Measurements from ENCODE around the gene CCDC74B.
"Not testable (repeated sequence)": the region's sequence is repeated elsewhere in the genome, so short reads cannot be mapped to it uniquely, and the experiment has no call there.

The CCDC74B gene

GRCh38 chr2:130145006-130145414, at the start of gene CCDC74B:
TSS of gene CCDC74B (minus strand) at chr2:130145112. CDS start at chr2:130144996, 116 bp downstream.
- DNase-seq (ENCODE audit: low read depth, low spot score); H3K27ac ChIP-seq; H3K9ac ChIP-seq (ENCODE audit: insufficient read length); H3K9me3 ChIP-seq (ENCODE audit: low read depth, low read length); H3K36me3 ChIP-seq (ENCODE audit: insufficient read depth, low read length): not testable (repeated sequence)
- H3K4me3 ChIP-seq, result peak within 1 kb of the TSS; percentile 61

GRCh38 chr2:130193824-130194223, 48.9 kb upstream of the CCDC74B start:
- H3K9ac ChIP-seq (ENCODE audit: insufficient read length); H3K27ac ChIP-seq; H3K9me3 ChIP-seq (ENCODE audit: low read depth, low read length); DNase-seq (ENCODE audit: low read depth, low spot score); H3K4me3 ChIP-seq; H3K36me3 ChIP-seq (ENCODE audit: insufficient read depth, low read length): not testable (repeated sequence)

- not testable (repeated sequence) for H3K4me3 ChIP-seq; H3K9ac ChIP-seq (ENCODE audit: insufficient read length); H3K36me3 ChIP-seq (ENCODE audit: insufficient read depth, low read length); H3K9me3 ChIP-seq (ENCODE audit: low read depth, low read length); DNase-seq (ENCODE audit: low read depth, low spot score); H3K27ac ChIP-seq
Observed at GRCh38 chr2:130192451-130192850, 47.5 kb upstream of the CCDC74B start.

DNA sequence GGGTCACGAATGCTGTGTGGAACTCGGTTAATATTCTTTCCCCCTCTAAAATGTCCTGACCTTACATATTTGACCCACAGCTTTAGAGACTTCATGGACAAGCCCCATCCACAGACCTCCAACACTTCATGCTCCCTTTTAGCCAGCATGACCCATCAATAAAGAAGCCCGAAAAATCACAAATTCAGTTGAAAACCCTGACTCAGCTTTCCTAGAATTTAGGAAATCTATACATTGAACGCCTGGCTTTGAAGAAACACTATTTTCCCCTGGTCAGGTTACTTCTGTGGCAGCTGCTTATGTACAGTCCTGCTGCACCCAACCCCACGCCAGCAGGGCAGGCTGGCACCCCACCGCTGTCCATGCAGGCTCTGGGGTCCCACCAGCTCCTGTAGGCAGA, 46.4 kb upstream of the CCDC74B start:
- not testable (repeated sequence) for H3K4me3 ChIP-seq; H3K9ac ChIP-seq (ENCODE audit: insufficient read length); H3K27ac ChIP-seq; H3K36me3 ChIP-seq (ENCODE audit: insufficient read depth, low read length); H3K9me3 ChIP-seq (ENCODE audit: low read depth, low read length); DNase-seq (ENCODE audit: low read depth, low spot score)

DNA sequence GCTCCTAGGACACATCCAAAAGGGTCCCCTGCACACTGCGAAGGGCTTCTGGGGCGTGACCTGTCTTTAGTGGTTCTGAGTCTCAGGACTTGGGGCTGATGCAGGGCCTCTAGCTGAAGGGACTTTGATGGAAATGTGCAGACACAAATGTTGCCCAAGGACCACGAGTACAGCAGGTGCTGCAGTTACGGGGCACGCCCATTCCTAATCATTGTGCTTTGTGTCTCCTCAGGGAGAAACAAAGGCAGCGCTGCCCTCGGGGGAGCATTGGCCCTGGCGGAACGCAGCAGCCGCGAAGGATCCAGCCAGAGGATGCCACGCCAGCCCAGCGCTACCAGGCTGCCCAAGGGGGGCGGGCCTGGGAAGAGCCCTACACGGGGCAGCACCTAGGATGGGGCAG, 45.3 kb upstream of the CCDC74B start:
- DNase-seq (ENCODE audit: low read depth, low spot score), result no peak
- Histone ChIP-seq H3K36me3 (ENCODE audit: insufficient read depth, low read length) (no peaks in the 10 kb centered on the region; the same call in 1 of the 2 replicates), H3K9me3 (ENCODE audit: low read depth, low read length) (no peaks in the 10 kb centered on the region), H3K9ac (ENCODE audit: insufficient read length) (no peak overlapping the region), H3K4me3 (no peak overlapping the region), H3K27ac (no peak overlapping the region)
- TF ChIP-seq EZH2 (IDR thresholded peaks at IDR 0.05), result no peak
- TF ChIP-seq FOXP2 (optimal IDR thresholded peaks at IDR 0.05; ENCODE audit: control extremely low read depth, extremely low read length, insufficient read depth), result no peak
- TF ChIP-seq POLR2AphosphoS5 (IDR thresholded peaks at IDR 0.05; ENCODE audit: borderline replicate concordance, low read depth, low read length), result no peak; the same call in 1 of the 2 replicates

DNA sequence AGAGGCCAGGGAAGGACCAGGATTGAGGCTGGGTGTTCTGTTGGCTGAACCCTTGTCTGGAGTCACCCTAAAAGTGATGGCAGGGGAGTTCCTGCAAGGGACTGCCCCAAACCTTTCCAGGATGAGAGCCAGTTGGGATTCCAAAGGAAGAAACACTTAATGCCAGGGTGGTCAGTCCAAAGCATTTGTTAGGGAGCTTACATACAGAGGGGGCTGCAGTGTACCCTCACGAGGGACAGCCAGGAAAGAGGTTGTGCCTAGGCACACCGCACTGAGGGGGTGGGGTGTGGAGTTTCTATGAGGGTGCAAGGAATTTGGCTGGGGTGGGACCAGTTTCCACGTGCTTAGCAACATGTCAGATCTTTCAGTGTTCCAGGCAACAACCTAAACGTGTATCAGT, 44.0 kb upstream of the CCDC74B start:
- not testable (repeated sequence) for H3K9me3 ChIP-seq (ENCODE audit: low read depth, low read length); H3K4me3 ChIP-seq; H3K9ac ChIP-seq (ENCODE audit: insufficient read length); H3K36me3 ChIP-seq (ENCODE audit: insufficient read depth, low read length); DNase-seq (ENCODE audit: low read depth, low spot score); H3K27ac ChIP-seq

DNA sequence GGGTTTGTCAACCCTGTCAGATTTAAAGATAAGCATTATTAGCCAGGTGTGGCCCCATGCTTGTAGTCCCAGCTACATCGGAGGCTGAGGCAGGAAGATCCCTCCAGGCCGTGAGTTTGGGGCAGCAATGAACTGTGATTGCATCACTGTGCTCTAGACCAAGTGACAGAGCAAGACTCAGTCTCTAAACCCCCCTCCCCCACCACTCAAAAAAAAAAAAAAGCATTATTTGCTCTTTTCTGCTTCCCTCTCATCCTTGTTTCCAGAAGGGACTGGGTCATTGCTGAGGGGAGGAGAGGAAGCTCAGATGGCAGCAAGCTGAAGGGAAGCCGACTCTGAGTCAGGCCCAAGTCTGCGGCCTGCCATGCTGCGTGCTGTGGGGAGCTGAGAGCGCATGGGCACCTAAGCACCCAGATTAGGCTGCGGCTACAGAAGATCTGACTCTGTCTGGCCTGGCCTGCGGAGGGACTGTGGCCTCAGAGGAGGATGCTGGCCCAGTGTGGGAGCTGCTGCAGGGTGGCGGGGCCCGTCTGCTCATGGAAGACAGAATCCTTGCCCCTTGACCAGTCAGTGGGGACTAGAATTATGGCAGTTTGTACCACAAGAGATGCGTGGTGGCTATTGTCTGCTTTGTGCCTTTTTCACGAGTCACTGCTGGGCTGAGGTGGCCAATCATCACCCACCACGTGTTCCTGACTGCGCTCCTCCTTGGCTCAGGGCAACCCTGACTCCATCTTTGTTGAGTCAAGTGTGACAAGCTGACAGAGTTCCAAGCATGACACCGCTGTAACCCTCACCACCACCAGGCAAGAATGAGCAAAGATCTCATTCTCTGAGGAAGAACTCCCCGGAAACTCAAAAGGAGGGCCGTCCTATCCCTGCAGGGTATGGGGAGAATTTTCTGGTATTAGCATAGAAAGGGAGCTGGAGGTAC, 43.2 kb upstream of the CCDC74B start:
- not testable (repeated sequence) for H3K4me3 ChIP-seq; H3K9me3 ChIP-seq (ENCODE audit: low read depth, low read length); H3K36me3 ChIP-seq (ENCODE audit: insufficient read depth, low read length); H3K27ac ChIP-seq; DNase-seq (ENCODE audit: low read depth, low spot score); H3K9ac ChIP-seq (ENCODE audit: insufficient read length)

GRCh38 chr2:130187268-130187667, 42.4 kb upstream of the CCDC74B start:
- TF ChIP-seq EZH2 (IDR thresholded peaks at IDR 0.05), result no peak
- no peak for TF ChIP-seq FOXP2 (optimal IDR thresholded peaks at IDR 0.05; ENCODE audit: control extremely low read depth, extremely low read length, insufficient read depth)
- no peak for TF ChIP-seq POLR2AphosphoS5 (IDR thresholded peaks at IDR 0.05; ENCODE audit: borderline replicate concordance, low read depth, low read length)
- DNase-seq (ENCODE audit: low read depth, low spot score), result no peak
- H3K36me3 ChIP-seq (ENCODE audit: insufficient read depth, low read length), result peaks cover 2% of the 10 kb centered on the region; the same call in 1 of the 2 replicates
- H3K9ac ChIP-seq (ENCODE audit: insufficient read length), result no peak overlapping the region
- H3K9me3 ChIP-seq (ENCODE audit: low read depth, low read length), result no peaks in the 10 kb centered on the region
- H3K27ac ChIP-seq, result no peak overlapping the region
- H3K4me3 ChIP-seq, result no peak overlapping the region

- no peak overlapping the region for H3K9ac ChIP-seq (ENCODE audit: insufficient read length)
- no peak overlapping the region for H3K27ac ChIP-seq
- peaks cover 2% of the 10 kb centered on the region; the same call in 1 of the 2 replicates for H3K36me3 ChIP-seq (ENCODE audit: insufficient read depth, low read length)
- no peak for TF ChIP-seq EZH2 (IDR thresholded peaks at IDR 0.05)
- no peak for TF ChIP-seq POLR2AphosphoS5 (IDR thresholded peaks at IDR 0.05; ENCODE audit: borderline replicate concordance, low read depth, low read length)
- no peak for TF ChIP-seq FOXP2 (optimal IDR thresholded peaks at IDR 0.05; ENCODE audit: control extremely low read depth, extremely low read length, insufficient read depth)
- no peaks in the 10 kb centered on the region for H3K9me3 ChIP-seq (ENCODE audit: low read depth, low read length)
- H3K4me3 ChIP-seq, result no peak overlapping the region
- DNase-seq (ENCODE audit: low read depth, low spot score), result no peak
Observed at GRCh38 chr2:130186391-130186790, 41.5 kb upstream of the CCDC74B start.

GRCh38 chr2:130185896-130186295, 41.0 kb upstream of the CCDC74B start:
- Histone ChIP-seq H3K9ac (ENCODE audit: insufficient read length) (no peak overlapping the region), H3K4me3 (no peak overlapping the region), H3K9me3 (ENCODE audit: low read depth, low read length) (no peaks in the 10 kb centered on the region), H3K36me3 (ENCODE audit: insufficient read depth, low read length) (peaks cover 2% of the 10 kb centered on the region; the same call in 1 of the 2 replicates), H3K27ac (no peak overlapping the region)
- DNase-seq (ENCODE audit: low read depth, low spot score), result no peak
- TF ChIP-seq EZH2 (IDR thresholded peaks at IDR 0.05), result no peak
- no peak for TF ChIP-seq FOXP2 (optimal IDR thresholded peaks at IDR 0.05; ENCODE audit: control extremely low read depth, extremely low read length, insufficient read depth)
- no peak for TF ChIP-seq POLR2AphosphoS5 (IDR thresholded peaks at IDR 0.05; ENCODE audit: borderline replicate concordance, low read depth, low read length)
